Omental fat pad (tissue), 4 donors: ENCODE data around the gene ATP5PO. TPM values are rescaled to one million over a fixed set of nuclear protein-coding genes. Genes with fewer than 3 reads are reported as not detected.
"Not testable (repeated sequence)": the region's sequence is repeated elsewhere in the genome, so short reads cannot be mapped to it uniquely, and the experiment has no call there.

Experiments used
- ATAC-seq: fragments of 150-250 bp; one replicate; pipeline ENCODE4 v1.9.1; 2016; ENCODE audit warnings: mild to moderate bottlenecking, moderate library complexity; ENCODE audit not compliant: low FRiP score
- DNase-seq: peaks from one replicate; pipeline ENCODE4 v3.0.0-alpha.2; 2019; ENCODE audit warnings: low spot score
- total RNA-seq, 4 donors: library from RNA; depleted of rRNA; stranded (reverse); fragments of >200 nt; gene quantifications; one replicate each; pipeline ENCODE4 v1.1.0, GENCODE V29; 2016
- TF ChIP-seq, protein P1 (sequence below), 3 donors: fragments of 450-650 bp; IDR thresholded peaks; one replicate each; pipeline ENCODE4 v1.5.1; 2016 to 2017; ENCODE audit warnings: antibody characterized with exemption in 3 of 3, mild to moderate bottlenecking in 3 of 3, moderate library complexity in 2 of 3

Gene ATP5PO
- total RNA-seq, 4 donors from 2014 or later = 143 to 223 (median 219) TPM

DNA sequence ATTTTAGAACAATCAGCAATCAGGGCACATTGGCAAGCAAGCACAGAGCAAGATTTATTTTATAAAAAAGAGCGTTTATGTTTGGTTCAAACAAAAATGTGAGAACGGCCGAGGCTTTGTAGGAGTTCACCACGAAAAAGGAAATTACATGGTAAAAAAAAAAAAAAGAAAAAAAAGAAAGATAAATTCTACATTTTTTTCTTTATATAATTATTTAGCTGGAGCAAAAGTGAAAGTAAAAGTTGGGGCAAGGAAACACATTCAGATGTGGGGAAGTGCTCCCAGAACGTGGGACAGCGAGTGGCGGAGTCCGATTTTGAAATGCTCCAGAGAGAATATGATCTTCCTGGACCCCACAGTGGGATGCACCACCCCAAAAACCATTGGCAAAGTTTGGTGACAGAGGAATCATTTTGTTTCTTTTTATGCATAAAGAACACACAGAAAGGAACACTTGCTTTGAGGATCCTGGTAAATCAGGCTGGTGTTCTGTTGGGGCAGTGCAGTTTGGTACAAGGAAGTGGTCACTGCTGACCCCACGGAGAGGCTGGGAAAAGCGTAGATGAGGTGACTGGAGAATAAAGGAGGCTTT lies 16.3 kb upstream of the ATP5PO start:
- ATAC-seq = peak; percentile 37
- TF ChIP-seq, protein P1, sequence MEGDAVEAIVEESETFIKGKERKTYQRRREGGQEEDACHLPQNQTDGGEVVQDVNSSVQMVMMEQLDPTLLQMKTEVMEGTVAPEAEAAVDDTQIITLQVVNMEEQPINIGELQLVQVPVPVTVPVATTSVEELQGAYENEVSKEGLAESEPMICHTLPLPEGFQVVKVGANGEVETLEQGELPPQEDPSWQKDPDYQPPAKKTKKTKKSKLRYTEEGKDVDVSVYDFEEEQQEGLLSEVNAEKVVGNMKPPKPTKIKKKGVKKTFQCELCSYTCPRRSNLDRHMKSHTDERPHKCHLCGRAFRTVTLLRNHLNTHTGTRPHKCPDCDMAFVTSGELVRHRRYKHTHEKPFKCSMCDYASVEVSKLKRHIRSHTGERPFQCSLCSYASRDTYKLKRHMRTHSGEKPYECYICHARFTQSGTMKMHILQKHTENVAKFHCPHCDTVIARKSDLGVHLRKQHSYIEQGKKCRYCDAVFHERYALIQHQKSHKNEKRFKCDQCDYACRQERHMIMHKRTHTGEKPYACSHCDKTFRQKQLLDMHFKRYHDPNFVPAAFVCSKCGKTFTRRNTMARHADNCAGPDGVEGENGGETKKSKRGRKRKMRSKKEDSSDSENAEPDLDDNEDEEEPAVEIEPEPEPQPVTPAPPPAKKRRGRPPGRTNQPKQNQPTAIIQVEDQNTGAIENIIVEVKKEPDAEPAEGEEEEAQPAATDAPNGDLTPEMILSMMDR (IDR thresholded peaks at IDR 0.05) = no peak

DNA sequence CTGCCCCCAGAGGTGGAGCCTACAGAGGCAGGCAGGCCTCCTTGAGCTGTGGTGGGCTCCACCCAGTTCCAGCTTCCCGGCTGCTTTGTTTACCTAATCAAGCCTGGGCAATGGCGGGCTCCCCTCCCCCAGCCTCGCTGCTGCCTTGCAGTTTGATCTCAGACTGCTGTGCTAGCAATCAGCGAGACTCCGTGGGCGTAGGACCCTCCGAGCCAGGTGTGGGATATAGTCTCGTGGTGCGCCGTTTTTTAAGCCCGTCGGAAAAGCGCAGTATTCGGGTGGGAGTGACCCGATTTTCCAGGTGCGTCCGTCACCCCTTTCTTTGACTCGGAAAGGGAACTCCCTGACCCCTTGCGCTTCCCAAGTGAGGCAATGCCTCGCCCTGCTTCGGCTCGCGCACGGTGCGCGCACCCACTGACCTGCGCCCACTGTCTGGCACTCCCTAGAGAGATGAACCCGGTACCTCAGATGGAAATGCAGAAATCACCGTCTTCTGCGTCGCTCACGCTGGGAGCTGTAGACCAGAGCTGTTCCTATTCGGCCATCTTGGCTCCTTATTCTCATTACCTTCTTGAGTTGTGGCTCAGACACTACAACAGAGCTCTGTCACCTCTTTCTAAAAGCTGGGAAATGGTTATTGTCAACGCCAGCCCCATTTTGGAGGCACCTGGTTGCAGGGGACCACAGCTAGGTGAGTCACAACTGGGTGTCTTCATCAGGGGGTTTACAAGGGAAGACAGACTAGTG lies 15.6 kb upstream of the ATP5PO start:
- not testable (repeated sequence) for ATAC-seq, DNase-seq

More for the DNA sequence above, 16.3 kb upstream of the ATP5PO start:
- no peak for DNase-seq

DNA sequence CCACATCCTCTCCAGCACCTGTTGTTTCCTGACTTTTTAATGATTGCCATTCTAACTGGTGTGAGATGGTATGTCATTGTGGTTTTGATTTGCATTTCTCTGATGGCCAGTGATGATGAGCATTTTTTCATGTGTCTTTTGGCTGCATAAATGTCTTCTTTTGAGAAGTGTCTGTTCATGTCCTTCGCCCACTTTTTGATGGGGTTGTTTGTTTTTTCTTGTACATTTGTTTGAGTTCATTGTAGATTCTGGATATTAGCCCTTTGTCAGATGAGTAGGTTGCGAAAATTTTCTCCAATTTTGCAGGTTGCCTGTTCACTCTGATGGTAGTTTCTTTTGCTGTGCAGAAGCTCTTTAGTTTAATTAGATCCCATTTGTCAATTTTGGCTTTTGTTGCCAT lies 10.6 kb upstream of the ATP5PO start:
- not testable (repeated sequence) for DNase-seq, ATAC-seq

DNA sequence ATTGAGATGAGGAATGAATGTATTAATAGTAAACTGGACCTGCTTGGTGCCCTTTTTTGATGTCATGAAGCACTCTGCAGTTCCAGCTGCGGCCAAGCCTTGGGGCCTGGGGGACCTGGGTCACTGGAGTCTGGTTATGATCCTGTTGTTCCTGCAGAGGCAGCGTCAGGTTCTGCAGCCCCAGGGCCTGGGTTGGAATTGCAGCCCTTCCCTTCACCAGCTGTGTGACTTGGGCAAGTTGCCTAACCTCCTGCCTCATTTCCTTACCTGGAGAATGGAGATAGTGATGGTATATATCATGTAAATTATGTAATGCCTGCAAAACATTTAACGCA lies 9.1 kb upstream of the ATP5PO start:
- no peak for DNase-seq
- no peak for ATAC-seq
- TF ChIP-seq, protein P1 (IDR thresholded peaks at IDR 0.05) = no peak

DNA sequence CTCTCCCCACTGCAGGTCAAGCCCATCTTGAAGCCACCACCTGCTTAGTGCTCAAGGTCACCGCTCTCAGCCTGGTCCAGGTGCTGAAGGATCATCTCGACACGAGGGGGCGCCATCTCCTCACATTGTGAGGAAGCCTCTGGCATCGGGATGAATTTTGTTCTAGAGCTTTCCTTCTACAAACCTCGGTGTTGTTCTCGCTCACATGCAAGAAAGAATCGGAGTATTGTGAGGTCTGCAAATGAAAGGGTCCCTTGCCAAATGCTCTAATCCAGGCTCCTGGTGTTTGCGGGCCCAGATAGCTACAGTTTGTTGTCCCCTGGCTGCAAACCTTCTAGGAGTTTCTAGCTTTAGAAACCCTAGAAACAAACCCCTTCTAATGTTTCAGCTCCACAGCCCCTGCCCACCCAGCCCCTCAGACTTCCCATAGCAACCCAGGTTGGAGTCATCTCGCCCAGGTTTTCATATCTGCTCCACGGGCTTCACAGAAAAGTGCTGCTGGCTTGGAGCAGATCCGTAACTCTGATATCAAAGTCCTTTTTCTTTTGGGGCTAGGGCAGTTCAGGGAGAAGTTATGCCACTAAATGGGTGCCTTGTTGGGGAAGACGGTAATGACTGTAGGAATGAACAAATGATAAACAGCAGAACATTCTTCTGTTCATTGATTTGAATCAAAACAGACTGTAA lies 8.6 kb upstream of the ATP5PO start:
- DNase-seq (peak; percentile 96), ATAC-seq (peak; percentile 75)
- TF ChIP-seq, protein P1 (IDR thresholded peaks at IDR 0.05) = peak in 2 of 3 donors; percentile 63 to 67

DNA sequence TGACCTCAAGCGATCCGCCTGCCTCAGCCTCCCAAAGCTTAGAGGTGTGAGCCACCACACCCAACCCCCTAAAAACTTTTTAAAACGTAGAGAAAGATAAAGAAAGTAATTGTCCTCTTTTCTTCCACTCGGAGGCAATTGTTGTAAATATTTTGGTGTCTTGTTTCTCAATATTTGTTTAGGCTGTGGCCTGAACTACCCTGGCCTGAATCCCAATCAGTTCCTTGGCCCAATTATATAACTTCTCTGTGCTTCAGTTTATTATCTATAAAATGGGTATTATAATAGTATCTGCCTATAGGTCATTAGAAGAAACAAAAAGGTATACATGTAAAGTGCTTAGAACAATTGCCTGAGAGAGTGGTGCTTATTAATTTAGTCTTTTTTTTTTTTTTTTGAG lies 1.8 kb upstream of the ATP5PO start:
- TF ChIP-seq, protein P1 (IDR thresholded peaks at IDR 0.05) = no peak
- DNase-seq (no peak), ATAC-seq (no peak)

DNA sequence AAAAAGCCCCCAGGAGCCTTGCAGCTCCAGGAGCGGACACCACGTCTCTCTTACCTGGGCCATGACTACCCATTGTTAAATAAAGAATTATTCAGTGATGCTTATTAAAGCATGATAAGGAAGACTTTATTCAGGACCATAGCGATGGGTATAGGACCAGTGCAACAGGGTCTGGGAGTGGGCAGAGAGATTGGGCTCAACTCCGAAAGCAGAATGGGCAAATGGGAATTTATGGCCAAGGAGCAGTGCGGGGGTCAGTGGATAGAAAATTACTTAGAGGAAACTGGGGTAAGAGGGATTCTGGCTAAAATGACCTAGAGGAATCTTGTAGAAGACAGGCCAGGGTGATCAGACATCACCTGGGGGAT lies 580 bp upstream of the ATP5PO start:
- TF ChIP-seq, protein P1 (IDR thresholded peaks at IDR 0.05) = no peak
- ATAC-seq (no peak), DNase-seq (no peak)

DNA sequence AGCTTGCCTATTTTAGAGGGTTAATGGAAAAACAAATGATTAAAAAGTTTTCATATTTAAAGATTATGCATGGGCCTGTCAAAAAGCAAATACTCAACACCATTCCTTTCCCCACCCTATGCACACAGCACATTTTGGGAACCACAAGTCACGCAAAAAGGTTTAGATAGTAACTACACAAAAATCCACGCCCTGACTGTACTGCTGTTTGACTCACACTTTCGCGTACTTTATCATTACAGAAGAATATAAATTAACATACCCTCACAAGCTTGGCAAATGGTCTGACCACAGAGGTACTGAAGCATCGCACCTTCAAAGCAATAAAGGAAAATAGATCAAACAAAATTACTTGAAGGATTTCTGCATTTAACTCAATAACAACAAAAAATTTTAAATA lies 1.4 kb downstream of the ATP5PO start:
- TF ChIP-seq, protein P1 (IDR thresholded peaks at IDR 0.05) = no peak
- no peak for ATAC-seq
- no peak for DNase-seq
